HG02588 (cell line): ENCODE data around the gene TNS3.

ENCODE experiments used
- ATAC-seq: cut with Tn5 transposase; IDR thresholded peaks from one replicate; pipeline ENCODE4 v1.9.1; 2021; ENCODE audit warnings: mild to moderate bottlenecking, moderate library complexity; ENCODE audit not compliant: unreplicated experiment

Gene TNS3

DNA sequence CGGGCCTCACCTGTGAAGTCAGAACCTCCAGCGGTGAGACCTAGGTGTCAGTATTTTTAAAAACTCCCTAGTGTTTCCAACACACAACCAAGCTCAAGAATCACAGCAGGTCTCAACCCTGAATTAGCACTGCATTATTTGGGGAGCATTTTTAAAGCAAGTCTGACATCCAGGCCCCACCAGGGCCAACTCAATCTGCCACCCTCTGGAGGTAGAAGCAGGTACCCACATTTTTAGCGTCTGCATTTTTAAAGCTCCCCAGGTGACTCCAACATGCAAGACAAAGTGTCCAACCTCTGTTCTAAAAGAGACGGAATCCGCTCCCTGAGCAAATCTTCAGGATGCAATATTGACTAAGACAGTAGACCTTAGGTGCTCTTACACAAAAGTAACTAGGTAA lies 225.7 kb downstream of the TNS3 start:
- ATAC-seq: no peak

DNA sequence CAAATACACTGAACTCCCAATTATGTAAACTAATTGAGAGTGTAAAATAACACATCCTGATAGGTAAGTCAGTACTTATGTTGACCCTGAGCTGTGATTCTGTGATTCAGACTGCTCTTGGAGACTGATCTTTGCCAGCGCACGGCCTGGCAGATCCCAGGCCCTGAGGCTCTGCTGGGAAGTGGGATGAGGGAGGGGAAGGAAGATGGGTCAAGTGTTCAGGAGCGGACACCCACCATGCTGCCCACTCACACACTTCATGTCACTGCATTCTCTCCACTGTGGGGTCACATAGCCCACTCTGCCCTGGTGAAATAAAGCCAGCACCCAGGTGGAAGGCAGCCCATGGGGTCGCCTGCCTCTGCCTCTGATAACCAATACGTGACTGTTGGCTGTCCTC lies 226.2 kb downstream of the TNS3 start:
- ATAC-seq: no peak

DNA sequence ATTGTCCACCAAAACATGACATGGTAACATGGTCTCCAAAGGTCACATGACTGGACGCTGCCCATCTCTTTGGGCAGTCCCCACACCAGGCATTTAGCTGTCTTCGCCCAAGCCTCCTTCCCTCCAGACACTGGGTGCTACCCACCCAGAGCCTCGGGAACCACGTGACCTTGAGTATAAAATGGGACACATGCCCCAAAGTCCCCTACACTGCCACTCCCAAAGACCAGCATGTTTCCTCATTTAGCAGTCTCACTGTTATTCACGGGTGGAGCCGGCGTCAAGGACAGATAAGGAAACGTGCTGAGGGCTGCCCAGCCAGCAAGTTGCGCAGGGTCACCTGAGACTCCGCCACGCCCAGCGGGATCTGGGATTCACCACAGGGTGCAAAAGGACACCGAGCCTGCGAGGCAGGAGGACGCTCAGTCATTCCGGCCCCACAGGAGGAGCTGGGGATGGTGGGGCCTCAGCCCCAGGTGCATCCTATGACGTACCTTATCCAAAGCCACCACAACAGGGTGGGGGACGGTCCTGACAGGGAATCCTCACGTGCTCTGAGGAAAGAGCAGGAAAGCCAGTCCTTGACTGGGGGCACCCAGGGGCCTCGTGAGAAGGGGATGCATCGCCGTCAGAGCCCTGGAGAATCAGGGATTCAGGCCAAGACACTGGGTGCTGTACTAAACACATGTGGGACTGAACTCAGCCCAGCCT lies 226.9 kb downstream of the TNS3 start:
- ATAC-seq: no peak

DNA sequence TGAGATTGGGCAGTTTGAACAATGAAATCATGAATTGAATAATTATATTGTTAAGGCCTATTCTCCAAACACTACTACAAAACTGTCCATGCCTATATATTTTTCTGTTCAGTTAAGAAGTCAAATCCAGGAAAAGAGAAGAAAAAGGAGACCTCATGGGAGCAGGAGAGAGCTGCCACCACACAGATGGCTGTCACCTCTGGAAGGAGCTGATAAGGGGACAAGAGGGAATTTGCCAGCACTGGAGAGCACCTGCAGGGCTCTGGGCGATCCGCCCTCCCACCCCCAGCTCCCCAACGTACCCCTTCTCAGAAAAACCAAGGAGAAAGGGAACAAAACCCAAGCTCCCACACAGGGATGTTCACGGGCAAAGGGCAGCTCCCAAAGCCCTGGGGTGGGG lies 227.8 kb downstream of the TNS3 start:
- ATAC-seq: no peak

DNA sequence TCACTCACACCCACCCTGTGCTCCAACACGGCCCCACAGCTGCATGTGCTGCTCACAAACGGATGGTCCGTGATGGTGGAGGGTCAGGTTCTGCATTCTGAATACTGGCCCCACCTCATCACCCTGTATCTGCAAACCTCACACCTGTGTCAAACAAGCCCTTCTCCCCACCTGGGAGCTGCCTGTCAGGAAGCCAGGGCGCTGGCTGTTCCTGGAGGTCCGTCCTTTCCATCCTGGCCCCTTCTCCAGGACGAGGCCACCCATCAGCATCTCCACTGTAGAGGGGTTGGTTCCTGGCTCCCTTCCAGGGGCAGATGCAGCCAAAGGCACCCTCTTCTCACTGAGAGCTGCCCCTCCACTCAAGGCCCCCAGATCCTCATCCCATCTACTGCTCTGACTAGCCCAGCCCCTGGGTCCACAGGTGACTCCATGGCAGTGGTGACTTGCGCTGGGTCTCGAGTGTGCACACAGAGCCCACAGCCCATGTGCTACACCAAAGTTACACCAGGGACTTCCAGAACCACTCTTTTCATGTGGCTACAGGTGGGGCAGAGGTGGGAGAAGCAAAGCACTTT lies 229.4 kb downstream of the TNS3 start:
- ATAC-seq: no peak

DNA sequence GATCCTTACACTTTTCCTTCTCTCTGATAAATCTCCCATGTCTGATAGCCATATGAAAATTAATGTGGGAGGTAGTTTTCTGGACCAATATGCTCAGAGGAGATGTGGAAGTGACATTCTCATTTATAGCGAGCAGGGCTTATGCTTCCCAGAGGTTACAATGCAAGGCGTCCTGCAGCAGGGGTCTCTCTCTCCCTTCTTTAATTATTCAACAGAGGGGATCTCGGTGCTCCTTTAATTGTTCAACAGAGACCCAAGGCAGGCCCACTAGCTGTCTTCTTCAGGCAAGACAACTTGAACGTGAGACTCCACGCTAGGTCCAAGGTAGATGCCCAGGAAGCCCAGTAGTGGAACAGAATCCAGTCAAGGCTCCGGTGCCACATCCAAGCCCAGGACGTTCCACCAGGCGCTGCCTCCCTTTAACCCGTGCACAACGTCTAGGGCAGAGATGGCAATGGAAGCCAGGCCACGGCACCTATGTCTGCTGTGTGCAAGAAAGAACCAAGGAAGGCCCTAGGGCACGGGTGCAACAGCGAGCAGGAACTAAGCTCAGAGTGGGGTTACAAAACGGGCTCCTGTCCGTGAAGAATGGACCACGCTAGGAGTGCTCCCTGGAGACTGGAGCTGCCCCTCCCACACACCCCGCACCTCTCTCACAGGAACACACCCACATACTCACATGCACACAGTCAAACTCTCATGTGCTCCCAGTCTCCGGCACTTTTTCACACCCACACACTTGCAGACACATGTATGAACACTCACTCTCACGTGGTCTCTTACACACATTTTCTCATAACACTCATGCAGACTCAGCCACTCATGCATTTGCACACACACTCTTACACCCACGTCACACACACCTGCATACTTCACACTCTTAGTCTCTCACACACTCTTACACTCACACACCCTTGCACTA lies 230.4 kb downstream of the TNS3 start:
- no peak for ATAC-seq

DNA sequence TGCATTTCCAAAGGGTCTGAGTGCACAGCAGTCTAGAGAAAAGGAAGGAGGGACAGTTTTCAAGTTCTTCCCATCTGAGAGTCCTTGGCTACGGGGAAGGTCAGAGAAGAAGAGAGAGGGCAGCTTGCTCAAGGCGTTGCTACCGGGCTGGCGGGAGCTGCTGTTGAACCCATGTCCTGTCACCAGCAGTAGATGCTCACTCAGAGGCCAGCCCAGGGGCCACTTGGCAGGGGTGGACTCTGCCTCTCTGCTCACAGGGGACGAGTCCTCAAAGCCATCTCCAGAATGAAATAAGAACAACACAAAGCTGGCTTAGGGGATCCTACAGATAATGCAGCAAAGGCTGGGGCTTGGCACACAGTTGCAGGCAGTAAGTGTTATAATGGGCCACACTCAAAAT lies 231.5 kb downstream of the TNS3 start:
- ATAC-seq: no peak

DNA sequence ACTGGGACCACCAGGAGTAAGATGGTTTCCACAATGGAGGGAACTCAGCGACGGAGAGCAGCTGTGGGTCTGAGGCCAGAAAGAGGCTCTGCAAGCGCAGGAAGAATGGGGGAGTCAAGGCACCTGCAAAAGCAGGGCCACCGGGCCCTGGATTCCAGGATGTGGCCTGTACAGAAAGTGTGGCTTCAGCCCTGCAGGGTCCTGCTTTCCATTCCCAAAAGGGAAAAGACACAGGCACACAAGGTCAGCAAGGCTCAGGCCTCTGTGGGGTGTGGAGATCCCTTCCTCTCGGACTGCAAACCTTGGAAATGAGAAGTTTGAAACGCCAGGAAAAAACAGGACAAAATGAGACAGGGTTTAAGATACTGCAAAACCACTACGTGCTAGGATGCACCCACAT lies 232.5 kb downstream of the TNS3 start:
- ATAC-seq: no peak

DNA sequence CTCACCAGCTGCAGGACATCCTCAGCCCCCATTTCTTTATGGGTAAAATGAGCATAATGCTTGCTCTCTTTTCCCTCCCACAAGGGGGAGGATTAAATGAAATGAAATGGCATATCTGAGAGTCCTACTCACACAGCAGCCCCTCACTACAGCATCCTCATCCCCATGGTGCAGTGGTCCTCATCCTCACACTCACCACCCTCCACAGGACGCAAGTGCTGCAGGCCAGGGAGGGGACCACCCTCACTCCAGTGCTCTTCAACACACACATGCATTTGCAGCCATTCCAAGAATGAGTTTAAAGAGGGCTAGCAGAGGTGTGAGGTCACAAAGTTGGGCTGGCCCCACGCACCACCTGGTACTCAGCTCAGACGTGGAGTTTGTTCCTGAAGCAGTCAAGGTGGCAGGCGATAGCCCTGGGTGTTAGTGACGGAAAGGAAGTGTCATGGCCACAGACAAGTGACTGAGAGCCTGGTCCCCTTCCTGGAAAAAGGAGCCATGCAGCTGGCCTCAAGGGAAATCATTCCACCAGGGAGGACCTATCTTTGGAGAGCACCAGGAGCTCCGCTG lies 234.0 kb downstream of the TNS3 start:
- ATAC-seq: no peak

DNA sequence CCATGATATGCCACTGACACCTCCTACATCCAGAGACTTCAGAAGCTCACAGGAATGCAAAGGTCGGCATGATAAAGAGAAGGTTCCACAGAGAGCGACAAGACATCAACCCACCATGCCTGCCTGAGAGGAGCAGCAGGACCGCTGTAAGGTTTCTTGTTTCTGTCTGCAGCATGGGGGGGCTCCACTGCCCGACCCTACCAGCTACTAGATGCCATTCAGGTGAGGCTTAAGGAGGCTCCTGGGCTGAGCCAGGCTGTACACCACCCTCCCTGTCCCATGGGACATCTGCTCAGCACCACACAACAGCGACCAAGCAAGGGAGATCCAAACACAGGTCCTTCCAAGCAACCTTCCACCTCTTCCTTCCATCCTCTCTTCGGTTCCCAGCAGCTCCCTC lies 234.6 kb downstream of the TNS3 start:
- no peak for ATAC-seq

DNA sequence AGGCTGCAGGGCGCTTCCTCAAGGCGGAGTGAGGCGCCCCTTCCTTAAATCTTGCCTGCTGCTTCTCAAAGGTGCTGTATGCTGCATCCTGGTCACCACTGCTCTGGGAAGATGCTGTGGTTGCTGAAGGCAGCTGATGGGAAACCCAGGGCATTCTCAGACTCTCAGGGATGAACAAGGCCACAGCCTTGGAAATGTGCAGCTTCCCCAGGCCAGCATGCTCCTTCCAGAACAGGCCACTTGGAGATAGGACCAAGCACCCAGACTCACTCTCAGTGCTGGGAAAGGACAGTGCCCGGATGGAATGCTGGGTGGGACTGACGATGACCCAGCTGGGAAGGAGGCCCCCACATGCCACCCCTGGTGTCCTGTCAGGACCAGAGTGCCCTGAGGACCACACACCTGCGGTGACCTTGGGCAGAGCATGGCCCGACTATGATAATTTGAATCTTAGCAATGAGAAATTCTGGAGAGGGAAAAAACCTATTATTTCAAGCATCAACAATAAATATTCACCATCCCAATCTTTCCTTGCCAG lies 235.5 kb downstream of the TNS3 start:
- no peak for ATAC-seq

DNA sequence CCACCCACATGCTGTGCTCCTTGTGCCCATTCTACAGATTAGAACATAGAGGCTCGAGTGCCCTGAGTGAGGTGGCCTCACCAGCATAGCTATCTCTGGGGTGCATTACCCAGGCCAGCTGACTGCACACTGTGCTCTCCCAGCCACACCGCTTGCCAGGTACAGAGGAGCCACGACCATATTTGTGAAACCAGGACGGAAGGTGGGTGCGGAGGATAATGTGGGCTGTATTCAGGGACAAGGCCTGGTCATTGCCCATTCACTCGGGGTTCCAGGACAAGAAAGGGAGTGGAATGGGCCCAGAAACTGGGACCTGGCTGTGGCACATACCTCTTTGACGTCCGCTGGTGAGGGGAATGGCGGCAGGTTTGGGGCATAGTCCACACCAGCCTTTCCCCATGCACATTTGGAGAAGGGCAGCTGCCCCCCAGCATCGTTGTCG lies 236.0 kb downstream of the TNS3 start:
- no peak for ATAC-seq

DNA sequence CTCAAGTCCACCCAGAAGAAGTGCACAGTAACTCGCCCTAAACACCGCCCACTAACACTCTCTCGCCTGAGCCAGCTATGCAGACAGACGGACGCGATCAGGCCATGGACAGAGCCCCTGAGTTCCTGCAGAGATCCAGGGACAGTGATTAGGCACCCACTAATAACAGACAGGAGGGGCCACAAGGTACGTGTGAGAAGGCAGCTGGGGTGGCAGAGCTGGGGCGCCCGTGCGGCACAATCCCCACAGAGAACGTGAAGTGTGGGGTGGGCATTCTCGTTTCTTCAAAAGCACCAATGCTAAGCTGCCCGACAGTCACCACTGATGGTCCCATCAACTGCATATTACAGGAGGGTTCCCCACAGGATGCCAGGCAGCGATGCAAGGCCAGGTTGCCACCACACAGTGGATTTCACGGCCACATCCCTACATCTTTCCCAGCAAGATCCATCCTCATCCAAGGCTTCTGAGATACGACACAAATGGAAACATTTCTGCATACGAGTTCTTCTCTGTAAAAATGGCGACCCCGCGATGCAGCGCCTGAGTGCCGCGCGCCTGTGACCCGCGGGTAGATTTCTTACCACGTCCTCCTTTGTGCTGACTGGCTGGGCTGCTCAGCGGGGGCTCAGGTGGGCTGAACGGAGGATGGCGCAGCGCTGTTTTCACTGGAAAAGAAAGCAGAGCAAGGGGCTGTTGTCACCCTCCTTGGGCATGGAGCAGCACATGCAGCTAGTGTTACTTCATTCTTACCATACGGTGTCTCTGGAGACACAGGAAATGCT lies 237.5 kb downstream of the TNS3 start:
- ATAC-seq: no peak

DNA sequence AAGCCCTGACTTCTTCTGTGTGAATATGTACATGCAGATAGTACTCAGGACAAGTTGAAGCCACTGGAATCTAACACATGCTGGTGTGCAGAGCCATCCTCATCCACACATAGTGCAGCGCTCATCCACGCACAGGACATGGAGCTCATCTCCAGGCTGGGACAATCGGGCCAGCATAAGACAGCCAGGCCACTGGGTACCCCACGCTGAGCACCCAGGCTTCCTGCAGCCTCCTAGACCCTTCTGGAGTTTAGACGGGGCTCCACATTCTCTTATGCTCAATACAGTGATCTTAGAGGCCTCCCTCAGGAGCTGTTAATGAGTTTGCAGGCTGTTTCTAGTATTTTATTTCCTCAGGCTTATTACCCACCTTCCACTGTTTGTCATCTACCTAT lies 238.9 kb downstream of the TNS3 start:
- ATAC-seq: no peak

DNA sequence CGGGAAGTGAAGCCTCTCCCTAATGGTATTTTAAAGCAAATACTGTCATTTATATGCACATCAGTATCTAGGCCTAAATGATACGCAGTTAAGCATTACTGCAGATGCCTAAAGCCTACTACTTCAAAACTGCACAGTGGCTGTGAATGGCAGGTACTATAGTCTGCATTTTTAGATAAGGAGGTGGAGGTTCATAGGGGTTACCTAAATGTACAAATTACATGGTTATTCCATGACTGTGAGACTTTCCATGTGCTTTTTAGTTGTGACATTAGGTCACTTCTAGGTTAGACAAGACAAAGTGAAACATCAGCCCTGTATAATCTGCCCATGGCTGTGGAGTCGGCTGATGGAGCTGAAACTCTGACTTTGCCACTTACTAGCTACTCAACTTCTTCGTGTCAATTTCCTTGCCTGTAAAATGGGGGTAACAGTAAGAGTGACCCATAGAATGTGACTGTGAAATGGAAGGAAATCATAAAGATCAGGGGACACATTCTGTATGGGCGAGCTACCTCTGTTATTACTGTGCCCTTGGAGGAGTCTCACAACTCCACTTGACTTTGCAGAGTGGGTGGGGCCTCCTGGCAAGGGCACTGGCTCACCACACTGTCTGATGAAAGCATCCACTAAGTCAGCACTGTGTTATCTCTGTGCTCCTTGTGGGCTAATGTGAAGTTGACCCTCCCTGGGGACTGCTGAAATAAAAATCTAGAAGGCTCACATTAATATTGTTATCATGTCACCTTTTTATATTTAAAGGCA lies 239.4 kb downstream of the TNS3 start:
- ATAC-seq: no peak

DNA sequence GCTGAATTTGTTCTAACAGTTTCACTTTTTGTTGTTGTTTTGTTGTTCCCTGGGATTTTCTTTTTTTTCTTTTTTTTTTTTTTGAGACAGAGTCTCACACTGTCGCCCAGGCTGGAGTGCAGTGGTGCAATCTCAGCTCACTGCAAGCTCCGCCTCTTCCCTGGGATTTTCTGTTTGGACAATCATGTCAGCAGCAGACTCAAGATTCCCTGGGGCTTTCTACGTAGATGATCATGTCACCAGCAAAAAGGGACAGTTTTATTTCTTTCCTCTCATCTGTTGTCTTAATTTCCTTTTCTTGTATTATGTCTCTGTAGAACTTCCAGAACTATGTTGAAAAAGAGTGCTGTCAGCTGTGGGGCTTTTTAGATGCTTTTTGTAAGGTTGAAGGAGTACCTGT lies 241.4 kb downstream of the TNS3 start:
- ATAC-seq: no peak

DNA sequence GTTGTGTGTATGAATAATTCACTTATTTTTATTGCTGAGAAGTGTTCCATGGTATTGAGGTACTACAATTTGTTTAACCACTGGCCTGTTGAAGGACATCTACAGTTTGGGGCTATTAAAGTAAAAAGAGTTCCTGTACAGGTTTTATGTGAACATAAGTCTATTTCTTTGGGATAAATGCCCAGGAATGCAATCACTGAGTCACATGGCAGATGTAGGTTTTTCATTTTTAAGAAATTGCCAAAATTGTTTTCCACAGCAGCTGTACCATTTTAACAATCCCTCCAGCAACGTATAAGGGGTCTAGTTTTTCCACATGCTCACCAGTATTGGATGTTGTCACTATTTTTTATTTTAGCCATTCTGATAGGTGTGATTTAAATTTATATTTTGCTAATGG lies 243.9 kb downstream of the TNS3 start:
- ATAC-seq: no peak

DNA sequence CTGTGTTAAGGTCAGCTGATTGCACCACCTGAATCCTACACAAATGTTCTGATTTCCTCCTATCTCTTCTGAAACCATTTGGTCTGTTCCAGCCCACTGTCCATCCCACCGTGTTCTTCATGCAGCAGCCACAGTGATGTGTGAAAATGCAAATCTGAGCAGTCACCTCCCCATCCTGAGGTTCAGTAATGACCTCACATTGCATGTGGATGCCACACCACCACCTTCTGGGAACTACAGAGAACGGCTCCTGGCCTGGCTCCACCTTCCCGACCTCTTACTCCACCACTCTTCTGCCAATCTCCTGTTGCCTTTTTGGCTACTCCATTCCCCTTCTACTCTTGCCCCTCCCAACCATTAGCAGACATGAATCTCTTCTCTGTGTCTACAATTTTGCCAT lies 244.4 kb downstream of the TNS3 start:
- ATAC-seq: peak; percentile 68

DNA sequence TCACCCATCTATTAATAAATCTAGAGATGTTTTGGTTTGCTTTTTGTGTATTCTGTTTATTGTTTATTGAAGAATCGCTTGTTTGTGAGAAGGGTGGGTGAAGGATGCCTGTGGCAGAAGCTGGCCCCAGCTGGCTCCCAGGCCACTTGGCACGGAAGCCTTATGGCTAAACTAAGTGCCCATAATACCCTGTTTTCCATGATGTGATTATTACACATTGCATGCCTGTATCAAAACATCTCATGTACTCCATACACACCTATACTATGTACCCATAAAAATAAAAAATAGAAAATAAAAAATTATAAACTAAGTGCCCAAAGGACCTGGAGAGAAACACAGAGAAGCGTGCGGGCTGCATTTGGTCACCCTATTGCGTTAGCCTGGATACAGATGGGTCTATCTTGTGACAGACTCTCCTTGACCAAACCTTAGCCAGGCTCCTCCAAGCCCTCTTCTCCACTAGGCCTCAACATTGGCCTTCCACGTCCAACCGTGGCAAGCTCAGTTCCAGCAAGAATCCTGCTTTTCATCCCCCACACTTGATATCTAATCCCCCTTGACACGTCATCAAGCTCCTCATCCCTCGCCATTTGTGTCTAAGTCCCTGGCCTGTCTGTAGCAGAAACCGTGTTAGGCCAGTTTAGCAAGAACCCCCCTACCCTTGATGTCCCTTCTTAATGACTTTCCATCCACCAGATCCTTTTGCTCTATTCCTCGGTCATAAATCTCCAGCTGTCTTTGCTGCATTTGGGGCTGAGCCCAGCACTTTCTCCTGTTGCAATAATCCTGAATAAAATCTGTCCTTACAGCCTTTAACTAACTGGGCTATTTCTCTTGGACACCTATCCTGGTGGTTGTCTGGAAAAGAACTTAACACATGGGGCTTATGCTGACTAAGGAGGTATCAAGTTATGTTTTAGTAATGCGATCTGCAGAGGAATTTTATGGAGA lies 245.2 kb downstream of the TNS3 start:
- no peak for ATAC-seq
